Osteocyte (in vitro differentiated cells): ENCODE results near the gene CROCC2. TPM values are rescaled to one million over a fixed set of nuclear protein-coding genes. Genes with fewer than 3 reads are reported as not detected.
A peak's percentile ranks its signal among the peaks of the same experiment; 100 is the strongest.

Experiments
- DNase-seq: peaks from one replicate; pipeline ENCODE4 v3.0.0; 2021; ENCODE audit warnings: mixed read lengths; ENCODE audit not compliant: unreplicated experiment; ENCODE audit errors: extremely low spot score
- H3K27ac Mint-ChIP-seq: one replicate; pipeline ENCODE4 v1.8.0; 2021; ENCODE audit warnings: mild to moderate bottlenecking, mixed read lengths; ENCODE audit not compliant: unreplicated experiment
- H3K27me3 Mint-ChIP-seq: one replicate; pipeline ENCODE4 v1.8.0; 2021; ENCODE audit warnings: mixed read lengths; ENCODE audit not compliant: unreplicated experiment
- H3K36me3 Mint-ChIP-seq: one replicate; pipeline ENCODE4 v1.8.0; 2021; ENCODE audit warnings: mixed read lengths; ENCODE audit not compliant: unreplicated experiment
- H3K4me1 Mint-ChIP-seq: one replicate; pipeline ENCODE4 v1.8.0; 2021; ENCODE audit warnings: mixed read lengths; ENCODE audit not compliant: unreplicated experiment
- H3K4me3 Mint-ChIP-seq: one replicate; pipeline ENCODE4 v1.8.0; 2021; ENCODE audit warnings: mild to moderate bottlenecking, moderate library complexity, mixed read lengths; ENCODE audit not compliant: unreplicated experiment
- H3K9me3 Mint-ChIP-seq: one replicate; pipeline ENCODE4 v1.8.0; 2021; ENCODE audit warnings: mixed read lengths; ENCODE audit not compliant: unreplicated experiment
- total RNA-seq: library from RNA; stranded (reverse); gene quantifications from 2 replicates; pipeline ENCODE4 v1.2.1, GENCODE V29; 2021
- TF ChIP-seq, protein P1 (sequence below): fragments of 200-600 bp; sonication (generic); IDR thresholded peaks from 2 replicates; pipeline ENCODE4 v1.5.0; 2021; ENCODE audit warnings: antibody characterized with exemption, mild to moderate bottlenecking, moderate library complexity

CROCC2 gene
- total RNA-seq, 1 donor from 2014 or later, result not detected

DNA sequence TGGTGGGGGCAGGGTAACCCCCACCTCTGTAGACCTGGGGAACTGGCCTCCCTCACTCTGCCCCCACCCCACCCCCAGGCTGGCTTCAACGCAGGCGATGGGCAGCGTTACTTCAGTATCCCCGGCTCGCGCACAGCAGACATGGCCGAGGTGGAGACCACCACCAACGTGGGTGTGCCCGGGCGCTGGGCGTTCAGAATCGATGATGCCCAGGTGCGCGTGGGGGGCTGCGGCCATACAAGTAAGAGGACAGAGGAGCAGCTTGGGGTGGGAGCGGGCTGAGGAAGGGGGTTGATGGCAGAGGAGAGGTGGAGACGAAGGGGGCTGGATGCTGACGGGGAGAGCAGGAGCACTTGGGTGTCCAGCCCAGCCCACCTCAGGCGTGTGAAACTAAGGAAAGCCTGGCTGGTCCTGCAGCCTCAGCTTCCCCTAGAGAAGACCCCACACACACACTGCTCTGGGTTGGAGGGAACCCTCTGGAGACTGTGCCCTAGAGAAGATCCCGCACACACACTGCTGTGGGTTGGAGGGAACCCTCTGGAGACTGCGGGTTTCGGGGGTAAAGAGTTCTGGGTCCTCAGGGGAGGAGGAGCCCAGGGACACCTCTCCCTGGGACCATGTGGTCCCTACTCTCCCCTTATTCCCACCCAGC, 128.5 kb downstream of the CROCC2 start:
- H3K27me3 Mint-ChIP-seq, result peaks cover 9% of the 10 kb centered on the region
- no peaks in the 10 kb centered on the region for H3K9me3 Mint-ChIP-seq
- H3K27ac Mint-ChIP-seq, result no peak overlapping the region
- H3K4me1 Mint-ChIP-seq, result no peaks in the 10 kb centered on the region
- peak; percentile 82 for DNase-seq
- H3K36me3 Mint-ChIP-seq, result peaks cover 4% of the 10 kb centered on the region
- TF ChIP-seq, protein P1, sequence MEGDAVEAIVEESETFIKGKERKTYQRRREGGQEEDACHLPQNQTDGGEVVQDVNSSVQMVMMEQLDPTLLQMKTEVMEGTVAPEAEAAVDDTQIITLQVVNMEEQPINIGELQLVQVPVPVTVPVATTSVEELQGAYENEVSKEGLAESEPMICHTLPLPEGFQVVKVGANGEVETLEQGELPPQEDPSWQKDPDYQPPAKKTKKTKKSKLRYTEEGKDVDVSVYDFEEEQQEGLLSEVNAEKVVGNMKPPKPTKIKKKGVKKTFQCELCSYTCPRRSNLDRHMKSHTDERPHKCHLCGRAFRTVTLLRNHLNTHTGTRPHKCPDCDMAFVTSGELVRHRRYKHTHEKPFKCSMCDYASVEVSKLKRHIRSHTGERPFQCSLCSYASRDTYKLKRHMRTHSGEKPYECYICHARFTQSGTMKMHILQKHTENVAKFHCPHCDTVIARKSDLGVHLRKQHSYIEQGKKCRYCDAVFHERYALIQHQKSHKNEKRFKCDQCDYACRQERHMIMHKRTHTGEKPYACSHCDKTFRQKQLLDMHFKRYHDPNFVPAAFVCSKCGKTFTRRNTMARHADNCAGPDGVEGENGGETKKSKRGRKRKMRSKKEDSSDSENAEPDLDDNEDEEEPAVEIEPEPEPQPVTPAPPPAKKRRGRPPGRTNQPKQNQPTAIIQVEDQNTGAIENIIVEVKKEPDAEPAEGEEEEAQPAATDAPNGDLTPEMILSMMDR, result no peak
- H3K4me3 Mint-ChIP-seq, result no peak overlapping the region

DNA sequence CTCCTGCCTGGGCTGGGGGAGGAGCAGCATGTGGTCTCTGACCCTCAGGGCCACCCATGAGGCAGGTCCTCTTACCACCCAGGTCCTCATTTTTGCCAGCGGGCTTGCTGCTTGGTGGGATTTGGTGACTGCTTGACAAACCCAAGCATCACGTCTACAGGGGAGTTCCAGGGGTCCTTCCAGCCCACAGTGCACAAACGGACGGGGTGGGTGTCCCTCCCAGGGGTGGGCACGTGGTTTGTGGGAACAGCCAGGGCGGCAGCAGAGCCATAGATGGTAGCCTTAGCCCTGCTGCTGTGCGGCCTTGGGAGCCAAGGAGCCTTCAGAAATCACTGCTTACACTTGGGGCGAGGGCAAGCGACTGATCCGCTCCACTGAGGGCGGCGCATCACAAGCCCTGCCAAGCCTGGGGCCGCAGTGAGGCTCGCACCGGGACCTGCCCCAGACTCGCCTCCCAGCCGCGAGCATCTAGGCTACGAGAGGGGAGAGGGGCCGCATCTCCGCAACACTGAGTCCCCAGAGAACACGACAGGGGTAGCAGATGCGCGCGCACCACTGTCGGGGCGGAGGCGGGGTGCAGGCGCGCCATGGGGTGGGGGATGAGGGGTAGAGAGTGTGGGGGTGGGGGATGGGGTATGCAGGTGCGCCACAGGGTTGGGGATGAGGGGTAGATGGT, 129.1 kb downstream of the CROCC2 start:
- TF ChIP-seq, protein P1, result no peak
- no peaks in the 10 kb centered on the region for H3K4me1 Mint-ChIP-seq

DNA sequence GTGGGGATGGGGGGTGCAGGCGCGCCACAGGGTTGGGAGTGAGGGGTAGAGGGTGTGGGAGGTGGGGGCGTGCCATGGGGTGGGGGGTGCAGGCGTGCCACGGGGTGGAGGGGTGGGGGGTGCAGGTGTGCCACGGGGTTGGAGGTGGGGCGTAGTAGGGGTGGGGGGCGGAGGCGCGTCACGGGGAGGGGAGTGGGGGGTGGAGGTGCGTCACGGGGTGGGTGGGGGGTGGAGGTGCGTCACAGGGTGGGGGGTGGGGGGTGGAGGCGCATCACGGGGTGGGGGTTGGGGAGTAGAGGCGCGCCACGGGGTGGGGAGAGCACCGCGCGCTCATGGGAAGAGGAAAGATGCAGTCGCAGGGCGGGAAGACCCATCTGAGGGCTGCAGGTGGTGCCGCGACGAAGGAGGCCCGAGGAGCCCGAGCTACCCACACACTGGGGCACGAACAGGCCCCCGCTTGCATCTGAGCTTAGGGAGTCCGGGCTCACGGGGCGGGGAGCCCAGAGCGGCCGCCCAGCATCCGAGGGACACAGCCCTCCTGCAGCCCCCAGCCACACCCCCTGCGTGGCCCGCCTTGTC, 129.8 kb downstream of the CROCC2 start:
- TF ChIP-seq, protein P1, result no peak
- Mint-ChIP-seq H3K4me1 (no peaks in the 10 kb centered on the region), H3K36me3 (peaks cover 7% of the 10 kb centered on the region), H3K27me3 (peaks cover 15% of the 10 kb centered on the region), H3K27ac (no peak overlapping the region), H3K9me3 (no peaks in the 10 kb centered on the region), H3K4me3 (no peak overlapping the region)
- no peak for DNase-seq

More for the DNA sequence above, 129.1 kb downstream of the CROCC2 start:
- Mint-ChIP-seq H3K9me3 (no peaks in the 10 kb centered on the region), H3K36me3 (peaks cover 4% of the 10 kb centered on the region), H3K4me3 (no peak overlapping the region), H3K27ac (no peak overlapping the region), H3K27me3 (peaks cover 9% of the 10 kb centered on the region)
- peak; percentile 80 for DNase-seq

DNA sequence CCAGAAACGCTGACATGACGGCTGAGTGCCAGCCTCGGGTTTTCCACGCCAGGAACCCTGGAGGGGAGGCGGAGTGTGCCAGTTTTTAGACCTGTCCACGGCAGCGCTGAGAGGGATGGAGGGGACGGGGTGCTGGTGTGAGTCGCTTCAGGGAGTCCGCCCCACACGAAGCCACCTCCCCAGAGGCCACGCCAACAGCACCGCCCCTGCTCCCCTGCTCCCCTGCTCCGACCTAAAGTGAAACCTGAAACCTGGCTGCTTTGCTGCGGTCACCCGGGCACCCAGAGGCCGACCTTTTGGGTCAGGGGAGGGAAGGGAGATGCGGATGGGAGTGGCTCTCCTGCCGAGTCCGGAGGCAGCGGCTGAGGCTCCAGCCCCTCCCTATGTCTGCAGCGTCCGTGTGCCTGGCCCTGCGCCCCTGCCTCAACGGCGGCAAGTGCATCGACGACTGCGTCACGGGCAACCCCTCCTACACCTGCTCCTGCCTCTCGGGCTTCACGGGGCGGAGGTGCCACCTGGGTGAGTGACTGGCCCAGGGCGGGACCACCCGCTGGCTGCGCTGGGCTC, 130.3 kb downstream of the CROCC2 start:
- TF ChIP-seq, protein P1, result no peak
- peaks cover 6% of the 10 kb centered on the region for H3K36me3 Mint-ChIP-seq
- no peak overlapping the region for H3K27ac Mint-ChIP-seq
- no peaks in the 10 kb centered on the region for H3K4me1 Mint-ChIP-seq
- no peaks in the 10 kb centered on the region for H3K9me3 Mint-ChIP-seq
- H3K27me3 Mint-ChIP-seq, result peaks cover 20% of the 10 kb centered on the region
- H3K4me3 Mint-ChIP-seq, result no peak overlapping the region
- peak; percentile 79 for DNase-seq

DNA sequence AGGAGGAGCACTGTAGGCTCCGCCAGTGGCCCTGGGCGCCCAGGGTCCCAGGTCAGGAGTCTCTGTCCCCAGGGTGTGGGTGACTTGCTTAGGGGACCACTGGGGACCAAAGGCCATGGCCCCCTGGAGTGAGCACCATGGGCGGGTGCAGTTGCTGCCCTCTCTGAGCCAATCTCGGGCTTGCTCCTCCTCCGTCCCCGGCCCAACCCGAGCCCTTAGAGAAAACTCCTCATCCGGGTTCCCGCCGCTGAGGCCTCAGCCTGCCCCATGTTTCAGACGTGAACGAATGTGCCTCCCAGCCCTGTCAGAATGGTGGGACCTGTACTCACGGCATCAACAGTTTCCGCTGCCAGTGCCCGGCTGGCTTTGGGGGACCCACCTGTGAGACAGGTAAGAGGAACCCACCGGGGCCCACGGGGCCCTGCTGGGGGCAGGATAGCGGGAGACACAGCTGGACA, 130.9 kb downstream of the CROCC2 start:
- no peak for DNase-seq
- Mint-ChIP-seq H3K4me3 (no peak overlapping the region), H3K36me3 (peaks cover 4% of the 10 kb centered on the region), H3K27me3 (peaks cover 22% of the 10 kb centered on the region), H3K9me3 (no peaks in the 10 kb centered on the region), H3K4me1 (no peaks in the 10 kb centered on the region), H3K27ac (no peak overlapping the region)
- TF ChIP-seq, protein P1, result no peak
